Measurements from ENCODE around the gene PRIMA1.

The PRIMA1 gene

GRCh38 chr14:93747560-93747959, 40.7 kb downstream of the PRIMA1 start:
- no peak for DNase-seq (ENCODE audit: extremely low read depth, low read depth)
- H3K4me3 ChIP-seq (replicated peaks; ENCODE audit: low read depth, low read length) = no peak overlapping the region
- no peak for TF ChIP-seq CTCF (IDR thresholded peaks at IDR 0.05; ENCODE audit: low read depth, low read length, missing control alignments)

DNA sequence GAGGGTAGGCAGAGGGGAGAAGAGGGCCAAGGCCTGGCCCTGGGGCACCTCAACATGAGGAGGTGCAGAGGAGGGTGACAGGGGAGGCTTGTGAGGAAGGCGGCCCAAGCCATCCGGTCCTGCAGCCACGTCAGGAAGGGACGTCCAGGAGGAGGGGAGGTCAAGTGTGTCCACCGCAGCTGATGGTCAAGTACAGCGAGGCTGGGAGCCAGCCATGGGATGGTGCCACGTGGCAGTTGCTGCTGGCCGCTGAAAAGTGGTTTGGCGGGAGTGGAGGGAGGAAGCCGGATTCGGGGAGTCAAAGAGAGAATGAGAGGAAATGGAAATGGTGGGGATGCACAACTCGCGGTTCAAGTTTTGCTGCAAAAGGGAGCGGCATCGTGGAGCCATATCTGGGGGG, 41.2 kb downstream of the PRIMA1 start:
- TF ChIP-seq CTCF (IDR thresholded peaks at IDR 0.05; ENCODE audit: low read depth, low read length, missing control alignments) = no peak
- no peak for DNase-seq (ENCODE audit: extremely low read depth, low read depth)
- H3K4me3 ChIP-seq (replicated peaks; ENCODE audit: low read depth, low read length) = no peak overlapping the region

GRCh38 chr14:93745603-93746273, 42.5 kb downstream of the PRIMA1 start:
- no peak overlapping the region for H3K4me3 ChIP-seq (replicated peaks; ENCODE audit: low read depth, low read length)
- DNase-seq (ENCODE audit: extremely low read depth, low read depth) = no peak
- TF ChIP-seq CTCF (IDR thresholded peaks at IDR 0.05; ENCODE audit: low read depth, low read length, missing control alignments) = no peak

DNA sequence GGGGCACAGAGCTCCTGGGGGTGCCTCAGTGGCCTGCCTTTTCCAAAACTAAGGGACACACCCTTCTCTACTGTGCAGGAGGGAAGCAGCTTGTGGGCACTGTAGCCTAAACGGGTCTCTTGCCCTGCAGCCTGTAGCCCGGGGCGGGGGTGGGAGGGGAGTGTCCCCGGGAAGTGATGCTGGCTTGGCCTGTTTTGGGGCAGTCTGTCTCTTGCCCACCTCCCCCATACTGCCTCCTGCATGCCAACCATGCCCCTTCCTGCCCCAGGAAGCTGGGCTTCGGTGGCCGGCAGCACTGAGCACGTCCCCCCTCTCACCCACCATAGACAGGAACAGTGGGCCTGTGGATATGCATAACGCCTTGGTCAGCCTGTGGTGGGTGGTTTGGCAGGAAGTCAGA, 43.4 kb downstream of the PRIMA1 start:
- no peak for TF ChIP-seq CTCF (IDR thresholded peaks at IDR 0.05; ENCODE audit: low read depth, low read length, missing control alignments)
- H3K4me3 ChIP-seq (replicated peaks; ENCODE audit: low read depth, low read length) = no peak overlapping the region
- no peak for DNase-seq (ENCODE audit: extremely low read depth, low read depth)

GRCh38 chr14:93744176-93744575, 44.1 kb downstream of the PRIMA1 start:
- no peak for TF ChIP-seq CTCF (IDR thresholded peaks at IDR 0.05; ENCODE audit: low read depth, low read length, missing control alignments)
- H3K4me3 ChIP-seq (replicated peaks; ENCODE audit: low read depth, low read length) = no peak overlapping the region
- DNase-seq (ENCODE audit: extremely low read depth, low read depth) = no peak

- H3K4me3 ChIP-seq (replicated peaks; ENCODE audit: low read depth, low read length) = no peak overlapping the region
- TF ChIP-seq CTCF (IDR thresholded peaks at IDR 0.05; ENCODE audit: low read depth, low read length, missing control alignments) = no peak
- DNase-seq (ENCODE audit: extremely low read depth, low read depth) = no peak
These were observed 44.8 kb downstream of the PRIMA1 start for GRCh38 chr14:93743270-93744060.
